Measurements from ENCODE around the gene RPL26.

The RPL26 gene

GRCh38 chr17:8383143-8383822 lies at the start of gene RPL26:
Gene RPL26, minus strand, starts transcription at chr17:8383193. Its CDS starts 883 bp downstream, at chr17:8382310.
- peak; percentile 85 for TF ChIP-seq CTCF (IDR thresholded peaks at IDR 0.05; ENCODE audit: low read depth, low read length, missing control alignments)
- peak within 1 kb of the TSS; percentile 70 for H3K4me3 ChIP-seq (ENCODE audit: low read depth, low read length)
- peak; percentile 96 for DNase-seq (ENCODE audit: low read depth)

DNA sequence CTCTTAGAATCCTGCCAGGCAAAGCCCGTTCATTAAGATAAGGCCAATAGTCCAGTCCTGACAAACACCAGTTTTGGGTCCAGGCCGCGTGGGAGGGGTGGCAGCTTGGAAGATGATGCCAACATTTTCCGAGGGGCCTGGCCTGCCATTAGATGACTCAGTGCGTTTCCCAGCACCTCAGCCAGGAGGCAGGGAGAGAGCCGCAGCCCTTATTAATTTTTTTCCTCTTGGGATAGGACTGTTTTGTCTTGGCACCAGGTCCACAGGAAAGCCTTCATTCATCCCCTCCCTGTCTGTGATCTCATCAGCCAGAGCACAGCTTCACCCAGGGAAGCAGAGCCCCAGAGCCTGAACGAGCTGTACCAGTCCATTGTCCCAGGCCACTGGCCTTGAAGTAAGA lies 48.0 kb upstream of the RPL26 start:
- no peak overlapping the region for H3K4me3 ChIP-seq (ENCODE audit: low read depth, low read length)
- no peak for TF ChIP-seq CTCF (IDR thresholded peaks at IDR 0.05; ENCODE audit: low read depth, low read length, missing control alignments)
- DNase-seq (ENCODE audit: low read depth), result no peak

DNA sequence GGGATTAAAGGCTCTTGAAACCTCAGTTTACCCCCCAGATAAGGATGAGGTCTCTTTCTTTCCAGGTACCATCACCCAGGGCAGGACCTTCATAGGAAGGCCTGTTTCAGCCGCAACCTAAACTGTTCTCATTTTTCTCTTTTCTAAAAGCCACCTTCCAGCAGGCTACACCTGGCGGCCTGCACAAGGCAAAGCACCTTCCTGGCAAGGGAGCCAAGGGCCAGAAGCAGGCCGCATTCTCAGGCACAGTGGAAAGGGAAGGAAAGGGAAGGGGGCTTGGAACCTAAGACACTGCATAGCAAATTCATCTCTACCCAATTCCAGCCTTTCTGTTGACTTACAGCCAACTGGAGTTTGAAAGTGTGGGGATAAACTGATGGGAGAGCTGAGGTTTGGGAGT lies 43.8 kb upstream of the RPL26 start:
- DNase-seq (ENCODE audit: low read depth), result no peak

GRCh38 chr17:8426094-8426720 lies 43.2 kb upstream of the RPL26 start:
- no peak for DNase-seq (ENCODE audit: low read depth)
- no peak overlapping the region for H3K4me3 ChIP-seq (ENCODE audit: low read depth, low read length)
- TF ChIP-seq CTCF (IDR thresholded peaks at IDR 0.05; ENCODE audit: low read depth, low read length, missing control alignments), result no peak

More for the DNA sequence above, 43.8 kb upstream of the RPL26 start:
- no peak overlapping the region for H3K4me3 ChIP-seq (ENCODE audit: low read depth, low read length)
- TF ChIP-seq CTCF (IDR thresholded peaks at IDR 0.05; ENCODE audit: low read depth, low read length, missing control alignments), result no peak

DNA sequence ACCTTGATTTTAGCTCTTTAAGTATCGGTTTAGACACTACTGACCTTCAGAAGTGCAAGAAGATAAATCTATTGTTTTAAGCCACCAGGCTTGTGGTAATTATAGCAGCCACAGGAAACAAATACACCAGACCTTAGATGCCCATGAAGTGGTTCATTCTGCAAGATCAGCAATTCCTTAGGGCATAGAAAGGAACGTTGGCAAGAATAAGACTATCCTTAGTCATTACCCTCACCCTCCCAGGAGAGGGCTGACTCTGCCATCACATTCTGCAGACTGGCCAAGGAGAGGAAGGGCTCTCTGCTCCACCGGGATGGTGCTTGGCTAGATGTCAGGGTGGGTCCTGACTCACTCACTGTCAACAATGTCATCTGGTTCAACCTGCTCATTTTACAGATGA lies 38.6 kb upstream of the RPL26 start:
- no peak for DNase-seq (ENCODE audit: low read depth)
- no peak for TF ChIP-seq CTCF (IDR thresholded peaks at IDR 0.05; ENCODE audit: low read depth, low read length, missing control alignments)
- no peak overlapping the region for H3K4me3 ChIP-seq (ENCODE audit: low read depth, low read length)

GRCh38 chr17:8420041-8420934 lies 37.3 kb upstream of the RPL26 start:
- DNase-seq (ENCODE audit: low read depth), result no peak
- H3K4me3 ChIP-seq (ENCODE audit: low read depth, low read length), result no peak overlapping the region

More at GRCh38 chr17:8420041-8420934, 37.3 kb upstream of the RPL26 start:
- TF ChIP-seq CTCF (IDR thresholded peaks at IDR 0.05; ENCODE audit: low read depth, low read length, missing control alignments), result no peak
